AG09309 (cell line): ENCODE data around the gene STK38.
A peak's percentile ranks its signal among the peaks of the same experiment; 100 is the strongest.

Experiments used
- DNase-seq: peaks from one replicate; pipeline ENCODE4 v3.0.0-alpha.2; 2010; ENCODE audit warnings: low read depth
- H3K4me3 ChIP-seq: 2 replicates; pipeline ENCODE4 v1.5.1; 2011; ENCODE audit warnings: mild to moderate bottlenecking, low read depth, low read length, moderate library complexity; ENCODE audit not compliant: control insufficient read depth
- CTCF ChIP-seq: IDR thresholded peaks from 2 replicates; pipeline ENCODE4 v1.5.1; 2011; ENCODE audit warnings: mild to moderate bottlenecking, low read depth, low read length, inconsistent platforms; ENCODE audit not compliant: insufficient read depth, control insufficient read depth; ENCODE audit errors: missing control alignments

The STK38 gene

DNA sequence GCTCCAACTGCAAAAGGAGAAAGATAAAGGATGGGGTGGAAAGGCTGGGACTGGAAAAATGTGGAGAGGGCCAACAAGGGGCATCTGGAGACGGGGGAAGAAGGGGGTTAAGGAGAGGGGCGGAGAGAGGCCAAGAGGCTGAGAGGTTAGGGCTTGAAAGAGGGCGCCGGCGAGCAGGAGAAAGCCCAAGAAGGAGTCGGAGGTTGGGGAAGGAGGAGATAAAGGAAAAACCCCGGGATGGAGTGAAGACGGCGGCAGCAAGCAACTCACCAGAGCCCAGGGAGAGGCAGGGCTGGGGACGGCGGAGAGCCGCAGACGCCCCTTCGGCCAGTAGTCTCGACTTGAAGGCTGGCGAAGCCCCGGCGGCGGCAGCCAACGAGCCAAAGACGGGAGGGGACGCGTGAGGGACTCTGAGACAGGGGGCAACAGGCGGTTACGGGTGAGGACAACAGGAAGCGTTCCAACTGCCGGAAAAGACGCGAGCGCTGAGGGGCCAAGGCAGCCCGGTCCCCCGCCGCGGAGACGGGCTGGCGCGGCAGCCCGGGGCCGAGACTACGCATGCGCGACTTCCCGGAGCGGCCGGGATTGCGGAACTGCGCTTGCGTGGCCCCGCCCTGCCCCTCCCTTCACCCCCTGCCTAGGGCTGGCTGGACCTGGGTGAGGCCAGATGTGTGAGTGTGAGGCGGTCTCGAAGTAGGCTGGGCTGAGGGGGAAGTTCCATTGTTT is at the start of gene STK38:
Gene STK38, minus strand, starts transcription at position 560 of the 726 bp plus-strand sequence. CDS start 7,277 bp downstream, outside the sequence.
- peak; percentile 6 for TF ChIP-seq CTCF
- peak; percentile 47 for DNase-seq

GRCh38 chr6:36596356-36596755 is 49.1 kb upstream of the STK38 start:
- peak overlapping the region; percentile 77 for H3K4me3 ChIP-seq
- no peak for TF ChIP-seq CTCF
- DNase-seq: no peak

More for the DNA sequence above, at the start of gene STK38:
- H3K4me3 ChIP-seq: peak within 1 kb of the TSS; percentile 100

DNA sequence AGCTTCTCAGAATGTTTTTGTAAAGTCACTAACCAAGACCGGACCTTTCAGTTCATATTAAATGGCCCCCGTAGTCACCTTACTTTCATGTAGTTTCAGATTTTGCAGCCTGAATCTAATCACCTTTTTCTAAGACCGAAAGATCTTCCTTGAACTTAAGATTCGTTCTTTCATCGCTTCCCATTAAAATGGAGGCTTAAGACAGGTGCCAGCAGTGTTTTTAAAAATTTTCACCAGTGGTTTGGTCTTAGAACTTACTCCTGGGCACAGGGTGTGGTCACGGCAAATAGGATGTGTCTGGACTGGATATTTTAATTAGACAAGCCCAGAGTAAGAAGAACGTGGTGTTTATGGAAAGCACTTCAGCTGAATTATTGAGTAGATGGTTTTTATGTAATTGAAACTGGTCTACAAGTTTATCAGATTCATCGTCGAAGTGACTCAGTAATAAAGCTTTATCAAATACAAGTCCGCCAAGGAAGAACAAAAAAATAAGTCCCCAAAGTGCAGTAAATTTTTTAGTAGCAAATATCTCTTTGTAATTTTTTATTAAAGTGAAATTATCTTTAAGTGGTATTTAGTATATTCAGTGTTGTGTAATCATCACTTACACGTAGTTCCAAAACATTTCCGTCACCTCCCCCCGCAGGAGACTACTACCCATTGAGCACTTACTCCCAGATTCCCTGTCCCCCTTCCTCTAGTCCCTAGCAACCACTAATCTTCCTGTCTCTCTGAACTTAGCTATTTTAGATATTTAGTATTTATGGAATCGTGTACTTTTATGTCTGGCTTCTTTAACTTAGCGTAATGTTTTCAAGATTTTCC is 47.8 kb upstream of the STK38 start:
- no peak for TF ChIP-seq CTCF
- DNase-seq: no peak
- peak overlapping the region; percentile 77 for H3K4me3 ChIP-seq

DNA sequence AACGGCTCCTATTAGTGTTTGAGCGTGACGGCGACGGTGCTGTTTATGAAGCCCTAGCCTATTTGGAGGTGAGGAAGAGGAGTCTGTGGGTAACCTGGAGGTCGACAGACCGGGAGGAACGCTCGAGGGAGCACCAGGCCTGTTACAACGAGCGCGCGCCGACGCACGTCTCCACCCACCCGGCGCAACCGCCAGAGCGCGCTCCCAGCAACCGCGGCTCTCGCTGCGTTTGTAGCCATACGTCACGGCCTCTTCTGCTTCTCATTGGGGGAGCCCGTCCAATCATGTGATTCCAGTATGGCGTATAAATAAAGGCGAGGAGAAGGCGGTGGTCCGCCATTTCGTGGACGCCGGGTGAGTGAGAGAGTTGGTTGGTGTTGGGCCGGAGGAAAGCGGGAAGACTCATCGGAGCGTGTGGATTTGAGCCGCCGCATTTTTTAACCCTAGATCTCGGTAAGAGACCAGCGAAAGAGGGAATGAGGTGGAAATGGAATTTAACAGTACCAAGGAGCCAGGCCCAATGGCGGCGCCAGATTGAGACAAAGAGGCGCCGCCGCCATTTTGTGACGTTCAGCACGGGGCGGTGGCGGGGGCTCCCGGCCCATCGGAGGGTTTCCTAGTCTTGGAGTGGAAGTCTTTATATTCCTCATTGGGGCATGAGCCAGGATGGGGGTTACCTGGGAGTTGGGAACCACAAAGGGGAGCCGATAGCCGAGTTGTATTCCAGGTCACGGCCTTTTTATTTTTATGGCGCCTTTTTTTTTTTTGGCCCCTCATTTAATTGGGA is 46.9 kb upstream of the STK38 start, which contains the start of gene SRSF3:
Gene SRSF3, plus strand, starts transcription at position 334 of the 787 bp plus-strand sequence. CDS start 2,401 bp downstream, outside the sequence.
- DNase-seq: peak; percentile 90
- peak within 1 kb of the TSS; percentile 77 for H3K4me3 ChIP-seq
- peak; percentile 41 for TF ChIP-seq CTCF

DNA sequence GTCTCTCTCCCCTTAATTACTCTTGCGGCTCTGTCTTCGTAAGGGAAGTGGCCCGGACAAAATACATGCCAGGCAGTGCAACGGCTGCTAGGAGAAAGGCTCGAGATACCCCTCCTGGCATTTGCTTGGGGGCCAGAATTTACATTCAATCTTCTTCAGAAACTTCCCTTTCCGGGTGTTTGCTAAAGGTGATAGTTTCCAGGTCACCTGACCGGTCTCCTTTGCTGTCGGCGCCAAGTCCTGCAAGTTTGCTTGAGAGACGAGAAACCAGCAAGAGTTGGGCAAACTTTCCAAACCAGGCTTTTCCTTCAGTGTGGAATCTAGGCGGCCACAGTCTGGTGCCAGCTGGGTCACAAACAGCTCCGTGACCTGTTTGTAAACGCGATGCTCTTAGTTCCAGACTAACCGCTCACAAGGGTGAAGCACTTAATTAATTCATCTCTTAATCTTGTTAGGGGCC is 46.3 kb upstream of the STK38 start:
- no peak for TF ChIP-seq CTCF
- DNase-seq: no peak
- H3K4me3 ChIP-seq: peak overlapping the region; percentile 20

DNA sequence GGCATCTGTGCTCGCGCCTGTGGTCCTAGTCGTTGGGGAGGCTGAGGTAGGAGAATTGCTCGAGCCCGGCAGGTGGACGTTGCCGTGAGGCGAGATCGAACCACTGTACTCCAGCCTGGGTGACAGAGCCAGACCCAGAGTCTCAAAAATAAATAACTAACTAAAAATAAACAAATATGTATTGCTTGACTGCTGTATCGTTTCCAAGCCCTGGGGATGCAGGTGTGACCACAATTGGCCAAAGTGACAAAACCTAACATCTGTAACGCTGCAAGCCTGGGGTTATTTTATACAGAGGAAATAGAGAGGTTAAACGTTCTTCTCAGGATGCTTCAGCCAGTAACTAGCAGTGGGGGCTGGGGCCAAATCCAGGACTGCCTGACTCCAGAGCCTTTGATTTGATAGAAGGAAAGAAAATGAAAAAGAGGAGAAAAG is 45.0 kb upstream of the STK38 start:
- no peak for DNase-seq
- H3K4me3 ChIP-seq: no peak overlapping the region
- TF ChIP-seq CTCF: no peak
